ENCODE data around the gene FRMPD3.

GRCh38 chrX:107470971-107471370, 21.5 kb downstream of the FRMPD3 start:
- TF ChIP-seq, protein P1, sequence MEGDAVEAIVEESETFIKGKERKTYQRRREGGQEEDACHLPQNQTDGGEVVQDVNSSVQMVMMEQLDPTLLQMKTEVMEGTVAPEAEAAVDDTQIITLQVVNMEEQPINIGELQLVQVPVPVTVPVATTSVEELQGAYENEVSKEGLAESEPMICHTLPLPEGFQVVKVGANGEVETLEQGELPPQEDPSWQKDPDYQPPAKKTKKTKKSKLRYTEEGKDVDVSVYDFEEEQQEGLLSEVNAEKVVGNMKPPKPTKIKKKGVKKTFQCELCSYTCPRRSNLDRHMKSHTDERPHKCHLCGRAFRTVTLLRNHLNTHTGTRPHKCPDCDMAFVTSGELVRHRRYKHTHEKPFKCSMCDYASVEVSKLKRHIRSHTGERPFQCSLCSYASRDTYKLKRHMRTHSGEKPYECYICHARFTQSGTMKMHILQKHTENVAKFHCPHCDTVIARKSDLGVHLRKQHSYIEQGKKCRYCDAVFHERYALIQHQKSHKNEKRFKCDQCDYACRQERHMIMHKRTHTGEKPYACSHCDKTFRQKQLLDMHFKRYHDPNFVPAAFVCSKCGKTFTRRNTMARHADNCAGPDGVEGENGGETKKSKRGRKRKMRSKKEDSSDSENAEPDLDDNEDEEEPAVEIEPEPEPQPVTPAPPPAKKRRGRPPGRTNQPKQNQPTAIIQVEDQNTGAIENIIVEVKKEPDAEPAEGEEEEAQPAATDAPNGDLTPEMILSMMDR (IDR thresholded peaks at IDR 0.05 in 2 of 3, conservative IDR thresholded peaks at IDR 0.05 in 1 of 3; ENCODE audit: control insufficient read depth in 2 of 3, extremely low read depth in 1 of 3, insufficient read depth in 1 of 3, low read depth in 3 of 3, low read length in 3 of 3), result no peak
- TF ChIP-seq RAD21 (IDR thresholded peaks at IDR 0.05; ENCODE audit: insufficient read depth, low read depth, low read length), result no peak
- TF ChIP-seq ELK1 (IDR thresholded peaks at IDR 0.05; ENCODE audit: low read depth, low read length), result no peak
- no peak for TF ChIP-seq EP300 (IDR thresholded peaks at IDR 0.05; ENCODE audit: borderline replicate concordance in 1 of 2, control insufficient read depth in 1 of 2, low read depth in 2 of 2, low read length in 2 of 2)
- no peak for TF ChIP-seq SUZ12 (IDR thresholded peaks at IDR 0.05; ENCODE audit: unreplicated experiment)
